Common myeloid progenitor, CD34-positive (primary cell): ENCODE data around the gene PTPRD.

ENCODE experiments used
- CTCF ChIA-PET: fragments of 350-600 bp; sonication (Branson Sonifier 250); formaldehyde crosslinking; loops from one replicate; lab custom pipeline; 2021; ENCODE audit warnings: antibody characterized with exemption; lab: Charles Lee
- POLR2A ChIA-PET: fragments of 350-600 bp; sonication (Branson Sonifier 250); formaldehyde crosslinking; loops from one replicate; lab custom pipeline; 2021; ENCODE audit warnings: antibody characterized with exemption; lab: Charles Lee
- DNase-seq, 3 donors: peaks; one replicate each; pipeline versions ENCODE4 v3.0.0 to v3.0.0-alpha.2; 2013
- H3K27ac ChIP-seq, 2 experiments: 1 replicate in 1 of 2; 2 replicates in 1 of 2; pipeline ENCODE4 v1.7.0; 2013; ENCODE audit warnings: inconsistent platforms in 2 of 2, low read length in 2 of 2, mild to moderate bottlenecking in 2 of 2, low read depth in 1 of 2, moderate library complexity in 1 of 2; ENCODE audit not compliant: severe bottlenecking in 2 of 2, insufficient read depth in 1 of 2, poor library complexity in 1 of 2
- H3K27me3 ChIP-seq, 5 experiments: replicated peaks in 2 of 5; 1 replicate in 3 of 5; 2 replicates in 2 of 5; pipeline versions ENCODE4 v1.6.1 to v1.7.0; 2013; ENCODE audit warnings: low read length in 4 of 5, mild to moderate bottlenecking in 2 of 5, moderate library complexity in 2 of 5, inconsistent platforms in 1 of 5; ENCODE audit not compliant: insufficient read depth in 5 of 5, control insufficient read depth in 4 of 5
- H3K36me3 ChIP-seq, 4 experiments: 1 replicate in 2 of 4; 2 replicates in 2 of 4; pipeline versions ENCODE4 v1.6.1 to v1.7.0; 2013; ENCODE audit warnings: low read length in 3 of 4, control low read depth in 1 of 4, mild to moderate bottlenecking in 1 of 4; ENCODE audit not compliant: control insufficient read depth in 4 of 4, insufficient read depth in 4 of 4
- H3K4me1 ChIP-seq, 4 experiments: 1 replicate in 3 of 4; 2 replicates in 1 of 4; pipeline versions ENCODE4 v1.6.1 to v1.7.1; 2013; ENCODE audit warnings: low read length in 3 of 4, mild to moderate bottlenecking in 3 of 4, control low read depth in 1 of 4, inconsistent platforms in 1 of 4, moderate library complexity in 1 of 4; ENCODE audit not compliant: control insufficient read depth in 4 of 4, insufficient read depth in 4 of 4; ENCODE audit errors: control extremely low read depth in 1 of 4
- H3K4me3 ChIP-seq, 7 experiments: 1 replicate in 4 of 7; 2 replicates in 3 of 7; pipeline versions ENCODE4 v1.5.1 to v1.7.0; 2013; ENCODE audit warnings: mild to moderate bottlenecking in 7 of 7, low read length in 6 of 7, moderate library complexity in 6 of 7, inconsistent platforms in 2 of 7, low read depth in 2 of 7, control low read depth in 1 of 7; ENCODE audit not compliant: insufficient read depth in 4 of 7, control insufficient read depth in 1 of 7; ENCODE audit errors: extremely low read depth in 1 of 7
- H3K9me3 ChIP-seq, 5 experiments: 1 replicate in 4 of 5; 2 replicates in 1 of 5; pipeline versions ENCODE4 v1.6.1 to v1.7.1; 2013; ENCODE audit warnings: low read length in 4 of 5, mild to moderate bottlenecking in 2 of 5, inconsistent platforms in 1 of 5, low read depth in 1 of 5, moderate library complexity in 1 of 5; ENCODE audit not compliant: control insufficient read depth in 4 of 5, insufficient read depth in 2 of 5; ENCODE audit errors: control extremely low read depth in 1 of 5
- WGBS: methylation state at CpG from one replicate; pipeline ENCODE4 v1.1.5; 2013; ENCODE audit not compliant: insufficient coverage; 5-methylcytosine and 5-hydroxymethylcytosine counted together

Gene PTPRD

DNA sequence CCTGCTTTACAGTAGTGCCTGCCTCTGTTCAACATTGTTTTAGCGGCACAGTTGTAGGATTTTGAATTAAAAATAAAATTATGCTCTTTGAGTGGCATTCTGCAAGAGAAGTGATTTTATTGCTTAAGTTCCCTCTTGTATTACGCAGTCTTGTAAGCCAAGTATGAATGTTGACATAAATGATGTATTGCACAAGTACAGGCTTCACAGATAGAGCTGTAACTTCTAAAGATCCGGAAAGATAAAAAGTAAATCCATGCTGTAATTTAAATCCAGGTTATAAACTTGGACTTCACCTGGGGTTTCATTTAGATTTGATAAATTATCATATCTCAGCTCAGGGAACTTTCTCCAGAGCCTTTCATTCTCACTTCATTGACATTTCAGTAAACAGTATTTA is 1114.7 kb downstream of the PTPRD start:
- CTCF ChIA-PET: no interaction called here
- POLR2A ChIA-PET: no interaction called here
- Histone ChIP-seq H3K36me3 (no peaks in the 10 kb centered on the region), H3K4me3 (no peak overlapping the region), H3K27me3 (no peaks in the 10 kb centered on the region), H3K9me3 (peaks cover 0 to 7% (median 3%) of the 10 kb centered on the region in 5 experiments), H3K4me1 (no peaks in the 10 kb centered on the region), H3K27ac (no peak overlapping the region)
- 94% methylated on average over 2 of the region's 3 CpGs for WGBS
- DNase-seq: no peak

DNA sequence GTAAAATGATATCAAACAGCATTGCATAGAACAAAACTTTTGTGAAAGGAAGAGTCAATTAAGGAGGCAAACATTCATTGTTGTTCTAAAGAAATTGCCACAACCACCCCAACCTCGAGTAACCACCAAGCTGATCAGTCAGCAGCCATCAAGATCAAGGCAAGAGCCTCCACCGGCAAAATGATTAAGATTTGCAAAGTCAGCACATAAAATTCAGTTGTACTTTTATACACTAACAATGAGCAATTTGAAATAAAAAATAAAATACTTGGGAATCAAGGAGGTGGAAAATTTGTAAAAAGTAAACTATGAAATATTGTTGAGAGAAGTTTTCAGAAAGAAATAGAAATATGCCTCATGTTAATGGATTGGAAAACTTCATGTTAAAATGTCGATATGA is 1118.5 kb downstream of the PTPRD start:
- no peak for DNase-seq
- H3K36me3 ChIP-seq: no peaks in the 10 kb centered on the region
- H3K27me3 ChIP-seq: no peaks in the 10 kb centered on the region
- peaks cover 0 to 7% (median 3%) of the 10 kb centered on the region in 5 experiments for H3K9me3 ChIP-seq
- no peak overlapping the region for H3K4me3 ChIP-seq
- no peaks in the 10 kb centered on the region for H3K4me1 ChIP-seq
- no peak overlapping the region for H3K27ac ChIP-seq
- POLR2A ChIA-PET: no interaction called here
- CTCF ChIA-PET: no interaction called here
- WGBS: no CpG with 5 or more reads among the region's 3 CpGs

DNA sequence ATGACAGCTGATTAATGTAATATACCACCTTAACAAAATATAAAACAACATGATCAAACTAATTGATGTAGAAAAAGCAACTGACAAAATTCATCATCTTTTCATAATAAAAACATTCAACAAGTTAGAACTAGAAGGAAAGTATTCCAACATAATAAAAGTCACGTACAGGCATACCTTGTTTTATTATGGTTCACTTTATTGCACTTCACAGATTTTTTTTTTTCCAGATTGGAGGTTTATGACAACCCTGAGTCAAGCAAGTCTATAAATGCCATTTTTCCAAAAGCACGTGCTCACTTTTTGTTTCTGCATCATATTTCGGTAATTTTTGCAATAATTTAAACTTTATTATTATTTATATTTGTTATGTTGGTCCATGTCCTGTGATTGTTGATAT is 1120.3 kb downstream of the PTPRD start:
- CTCF ChIA-PET: no interaction called here
- no peaks in the 10 kb centered on the region for H3K36me3 ChIP-seq
- peaks cover 0 to 7% (median 3%) of the 10 kb centered on the region in 5 experiments for H3K9me3 ChIP-seq
- H3K27me3 ChIP-seq: no peaks in the 10 kb centered on the region
- POLR2A ChIA-PET: no interaction called here
- no CpG with 5 or more reads among the region's 3 CpGs for WGBS
- H3K4me3 ChIP-seq: no peak overlapping the region
- no peaks in the 10 kb centered on the region for H3K4me1 ChIP-seq
- no peak for DNase-seq
- H3K27ac ChIP-seq: no peak overlapping the region

DNA sequence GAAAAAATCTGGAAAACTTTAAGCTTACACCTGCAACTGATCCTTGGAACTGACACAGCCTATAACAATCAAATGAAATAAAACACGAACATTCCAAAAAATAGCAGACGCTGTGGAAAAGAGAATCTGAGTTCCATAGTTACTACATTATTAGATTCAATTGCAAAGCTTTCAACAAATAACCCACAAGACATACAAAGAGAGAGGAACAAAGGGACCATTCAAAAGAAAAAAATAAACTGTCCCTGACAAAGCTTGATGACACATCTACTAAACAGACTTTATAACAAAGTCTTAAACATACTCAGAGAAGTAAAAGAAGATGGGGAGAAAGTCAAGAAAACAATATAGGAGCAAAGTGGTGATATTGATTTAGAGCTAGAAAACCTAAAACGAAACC is 1123.6 kb downstream of the PTPRD start:
- no peak for DNase-seq
- H3K9me3 ChIP-seq: no peaks in the 10 kb centered on the region
- H3K36me3 ChIP-seq: no peaks in the 10 kb centered on the region
- H3K27ac ChIP-seq: no peak overlapping the region
- H3K4me3 ChIP-seq: no peak overlapping the region
- ChIA-PET CTCF (no interaction called here), POLR2A (no interaction called here)
- H3K27me3 ChIP-seq: no peaks in the 10 kb centered on the region
- H3K4me1 ChIP-seq: no peaks in the 10 kb centered on the region
- WGBS: 100% methylated on average over 1 of the region's 3 CpGs

DNA sequence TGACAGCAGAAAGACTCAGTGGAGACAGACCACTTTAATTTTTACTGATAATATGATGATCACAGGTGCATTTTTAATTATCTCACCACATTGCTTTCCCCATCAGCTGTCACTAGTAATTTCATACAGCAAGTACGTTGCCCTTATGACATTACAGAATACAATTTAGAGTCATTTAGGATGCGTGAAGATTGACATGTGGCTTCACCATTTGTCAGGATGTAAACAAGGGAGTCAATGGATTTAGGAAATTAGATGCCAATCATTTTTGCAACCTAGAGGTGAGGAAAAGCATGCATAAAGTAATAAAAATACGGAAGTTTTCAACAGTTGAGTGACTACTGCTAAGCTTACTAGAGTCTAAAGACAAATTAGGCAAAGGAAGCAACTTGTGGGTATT is 1129.6 kb downstream of the PTPRD start:
- Histone ChIP-seq H3K27ac (no peak overlapping the region), H3K9me3 (no peaks in the 10 kb centered on the region), H3K4me3 (no peak overlapping the region), H3K4me1 (no peaks in the 10 kb centered on the region), H3K27me3 (no peaks in the 10 kb centered on the region), H3K36me3 (no peaks in the 10 kb centered on the region)
- WGBS: 85% methylated on average over 2 of the region's 3 CpGs
- ChIA-PET POLR2A (no interaction called here), CTCF (no interaction called here)
- no peak for DNase-seq

DNA sequence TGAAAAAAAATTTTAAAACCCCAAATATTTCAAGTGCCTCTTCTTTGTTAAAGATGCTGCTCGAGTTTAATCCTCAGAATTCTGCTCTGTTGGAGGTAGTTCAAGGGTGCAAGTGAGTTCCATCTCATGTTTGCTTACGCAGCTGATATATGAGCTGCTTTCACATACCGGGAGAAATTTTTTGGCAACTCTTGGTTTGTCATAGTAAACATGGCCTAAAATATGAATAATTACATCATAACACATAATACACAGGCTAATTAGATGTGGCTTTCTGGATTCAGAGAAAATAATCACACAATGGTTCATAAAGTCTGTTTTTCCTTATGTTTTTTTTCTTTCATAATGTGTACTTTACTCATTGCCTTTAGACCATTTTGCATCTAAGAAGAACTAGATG is 1134.1 kb downstream of the PTPRD start:
- no peaks in the 10 kb centered on the region for H3K9me3 ChIP-seq
- no peak for DNase-seq
- WGBS: no CpG with 5 or more reads among the region's 3 CpGs
- H3K27ac ChIP-seq: no peak overlapping the region
- H3K27me3 ChIP-seq: no peaks in the 10 kb centered on the region
- H3K4me3 ChIP-seq: no peak overlapping the region
- H3K4me1 ChIP-seq: no peaks in the 10 kb centered on the region
- POLR2A ChIA-PET: no interaction called here
- CTCF ChIA-PET: no interaction called here
- no peaks in the 10 kb centered on the region for H3K36me3 ChIP-seq

DNA sequence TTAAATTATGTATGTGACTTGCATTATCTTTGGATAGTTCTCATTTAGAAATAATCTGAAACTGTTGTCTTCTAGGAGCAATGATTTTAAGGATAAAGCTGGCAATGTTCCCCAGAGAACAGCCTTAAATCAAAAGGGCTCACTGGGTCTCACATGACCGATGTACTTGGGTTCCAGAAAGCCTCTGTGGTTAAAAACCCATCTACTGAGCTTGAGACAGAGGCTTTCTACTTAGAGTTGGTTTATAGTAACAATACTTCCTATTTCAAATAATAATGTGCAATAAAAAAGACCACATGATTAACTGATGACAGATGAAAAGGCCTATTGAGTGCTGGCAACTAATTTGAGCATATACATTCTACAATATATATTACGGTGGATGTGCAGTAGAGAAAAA is 1143.5 kb downstream of the PTPRD start:
- DNase-seq: no peak
- Histone ChIP-seq H3K27ac (no peak overlapping the region), H3K36me3 (no peaks in the 10 kb centered on the region), H3K27me3 (no peaks in the 10 kb centered on the region), H3K4me3 (no peak overlapping the region), H3K9me3 (peaks cover 0 to 1% (median 0%) of the 10 kb centered on the region in 5 experiments), H3K4me1 (no peaks in the 10 kb centered on the region)
- POLR2A ChIA-PET: no interaction called here
- CTCF ChIA-PET: no interaction called here
- WGBS: 67% methylated on average over 1 of the region's 2 CpGs
